Panc1 (cell line): ENCODE data around the gene GABRR2. TPM values are rescaled to one million over a fixed set of nuclear protein-coding genes. Genes with fewer than 3 reads are reported as not detected.

Experiments used
- ATAC-seq: fragments of 200-7000 bp; cut with Tn5 transposase; 2 replicates; pipeline ENCODE4 v1.9.1; 2020; ENCODE audit warnings: mild to moderate bottlenecking, moderate library complexity
- BruUV-seq: library from RNA; stranded (reverse); fragments of 400-500 nt; replicated peaks from 2 replicates; lab custom pipeline; 2021; lab: Mats Ljungman, UMichigan
- CTCF ChIA-PET: fragments of 300-600 bp; sonication (Branson Sonifier 250); formaldehyde crosslinking; loops from one replicate; lab custom pipeline; 2022; ENCODE audit warnings: antibody characterized with exemption; lab: Charles Lee
- POLR2A ChIA-PET: fragments of 300-600 bp; sonication (Branson Sonifier 250); formaldehyde crosslinking; loops from one replicate; lab custom pipeline; 2022; ENCODE audit warnings: antibody characterized with exemption; lab: Charles Lee
- DNase-seq: peaks from one replicate; pipeline ENCODE4 v3.0.0-alpha.2; 2010; ENCODE audit warnings: low read depth, low spot score
- H3K27ac ChIP-seq: 2 replicates; pipeline ENCODE4 v1.5.1; 2011; ENCODE audit warnings: mild to moderate bottlenecking, low read length, inconsistent platforms
- H3K27me3 ChIP-seq: fragments of 200-500 bp; sonication (Bioruptor generic); 2 replicates; pipeline ENCODE4 v1.6.0; 2014; ENCODE audit warnings: low read length, inconsistent platforms; ENCODE audit not compliant: control insufficient read depth, insufficient read depth
- H3K36me3 ChIP-seq: fragments of 200-500 bp; sonication (Bioruptor generic); 2 replicates; pipeline ENCODE4 v1.5.1; 2014; ENCODE audit warnings: inconsistent platforms, mild to moderate bottlenecking, low read length, moderate library complexity; ENCODE audit not compliant: control insufficient read depth, insufficient read depth
- H3K4me1 ChIP-seq: 2 replicates; pipeline ENCODE4 v1.5.1; 2011; ENCODE audit warnings: inconsistent platforms, mild to moderate bottlenecking, low read length, moderate library complexity; ENCODE audit not compliant: control insufficient read depth, insufficient read depth
- H3K4me3 ChIP-seq, 2 experiments: 2 replicates each; pipeline ENCODE4 v1.5.1; 2011 to 2012; ENCODE audit warnings: low read depth in 2 of 2, low read length in 2 of 2, mild to moderate bottlenecking in 2 of 2, inconsistent platforms in 1 of 2, moderate library complexity in 1 of 2
- H3K9me3 ChIP-seq: fragments of 200-500 bp; sonication (Bioruptor generic); 2 replicates; pipeline ENCODE4 v1.5.1; 2014; ENCODE audit warnings: low read depth, mild to moderate bottlenecking, inconsistent platforms, low read length, moderate library complexity; ENCODE audit not compliant: control insufficient read depth, insufficient read depth
- CTCF ChIP-seq: fragments of 450-650 bp; IDR thresholded peaks from 2 replicates; pipeline ENCODE4 v1.5.1; 2017; ENCODE audit warnings: mild to moderate bottlenecking
- POLR2AphosphoS5 ChIP-seq: IDR thresholded peaks from 2 replicates; pipeline ENCODE4 v1.6.1; 2012; ENCODE audit warnings: mild to moderate bottlenecking, low read depth, low read length, moderate library complexity
- REST ChIP-seq, 2 experiments: IDR thresholded peaks; 2 replicates each; pipeline ENCODE4 v1.6.1; 2011 to 2012; ENCODE audit warnings: low read depth in 2 of 2, control low read depth in 1 of 2, low read length in 1 of 2, mild to moderate bottlenecking in 1 of 2, moderate library complexity in 1 of 2; ENCODE audit not compliant: insufficient read depth in 1 of 2
- SIN3A ChIP-seq: IDR thresholded peaks from 2 replicates; pipeline ENCODE4 v1.6.1; 2012; ENCODE audit warnings: low read depth, mild to moderate bottlenecking, low read length, moderate library complexity, borderline replicate concordance; ENCODE audit not compliant: insufficient read depth
- TCF7L2 ChIP-seq: IDR thresholded peaks from 2 replicates; pipeline ENCODE4 v1.6.1; 2011; ENCODE audit warnings: mild to moderate bottlenecking, low read depth, low read length, inconsistent platforms
- in situ Hi-C: cut with HindIII; loops from 2 replicates; pipeline ENCODE4 v1.10.0; 2016; ENCODE audit warnings: low sequenced_read_pairs, low pct_unique_long_range_greater_than_20kb
- intact Hi-C: fragments of 100-400 bp; cut with micrococcal nuclease; formaldehyde crosslinking; loops from one replicate; pipeline ENCODE4 v1.10.0; 2022; ENCODE audit not compliant: unreplicated experiment
- total RNA-seq: library from RNA; stranded (reverse); gene quantifications from one replicate; pipeline ENCODE4 v1.2.1, GENCODE V29; 2021; ENCODE audit not compliant: unreplicated experiment

Gene GABRR2
- total RNA-seq, 1 experiment from 2014 or later, result 0.18 TPM

- Histone ChIP-seq H3K4me1 (no peaks in the 10 kb centered on the region), H3K4me3 (no peak overlapping the region), H3K36me3 (no peaks in the 10 kb centered on the region), H3K27me3 (no peaks in the 10 kb centered on the region), H3K27ac (no peak overlapping the region), H3K9me3 (no peaks in the 10 kb centered on the region)
- DNase-seq (no peak), ATAC-seq (no peak)
- ChIA-PET CTCF (no interaction called here), POLR2A (no interaction called here)
- no peak for TF ChIP-seq CTCF
- intact Hi-C loops, result no loop called here
- in situ Hi-C loops, result no loop called here
- no TSS peak for BruUV-seq
These were observed 57.3 kb downstream of the GABRR2 start for GRCh38 chr6:89257781-89258180.

- H3K27ac ChIP-seq, result no peak overlapping the region
- no peaks in the 10 kb centered on the region for H3K9me3 ChIP-seq
- no peaks in the 10 kb centered on the region for H3K36me3 ChIP-seq
- no peak overlapping the region for H3K4me3 ChIP-seq
- DNase-seq, result no peak
- ChIA-PET POLR2A (no interaction called here), CTCF (no interaction called here)
- TF ChIP-seq CTCF (no peak), REST (IDR thresholded peaks at IDR 0.05; ENCODE audit: insufficient read depth in 1 of 2, low read depth in 2 of 2, low read length in 1 of 2) (no peak), SIN3A (no peak), POLR2AphosphoS5 (no peak), TCF7L2 (no peak)
- in situ Hi-C loops (no loop called here), intact Hi-C loops (no loop called here)
- no peaks in the 10 kb centered on the region for H3K4me1 ChIP-seq
- BruUV-seq, result no TSS peak
- no peak for ATAC-seq
- no peaks in the 10 kb centered on the region for H3K27me3 ChIP-seq
These were observed 57.8 kb downstream of the GABRR2 start for GRCh38 chr6:89257346-89257745.

GRCh38 chr6:89255417-89255816, 59.7 kb downstream of the GABRR2 start:
- intact Hi-C loops, result no loop called here
- BruUV-seq, result no TSS peak
- H3K4me3 ChIP-seq, result no peak overlapping the region
- ChIA-PET POLR2A (no interaction called here), CTCF (no interaction called here)
- DNase-seq (no peak), ATAC-seq (no peak)
- no peaks in the 10 kb centered on the region for H3K27me3 ChIP-seq
- TF ChIP-seq SIN3A, result no peak
- no peak for TF ChIP-seq POLR2AphosphoS5
- TF ChIP-seq CTCF, result no peak
- TF ChIP-seq REST (IDR thresholded peaks at IDR 0.05; ENCODE audit: insufficient read depth in 1 of 2, low read depth in 2 of 2, low read length in 1 of 2), result no peak
- TF ChIP-seq TCF7L2, result no peak
- no peaks in the 10 kb centered on the region for H3K36me3 ChIP-seq
- H3K27ac ChIP-seq, result no peak overlapping the region
- in situ Hi-C loops, result no loop called here
- H3K4me1 ChIP-seq, result no peaks in the 10 kb centered on the region
- no peaks in the 10 kb centered on the region for H3K9me3 ChIP-seq
